HCT116 (cell line): ENCODE measurements around the gene IGFN1. TPM values are rescaled to one million over a fixed set of nuclear protein-coding genes. Genes with fewer than 3 reads are reported as not detected.

Source experiments
- ATAC-seq: fragments of 200-7000 bp; cut with Tn5 transposase; 2 replicates; pipeline ENCODE4 v1.9.1; 2020; ENCODE audit warnings: mild to moderate bottlenecking, moderate library complexity
- BruUV-seq: library from RNA; stranded (reverse); fragments of 400-500 nt; replicated peaks from 2 replicates; lab custom pipeline; 2021; lab: Mats Ljungman, UMichigan
- CTCF ChIA-PET: fragments of 300-600 bp; sonication (Branson Sonifier 250); formaldehyde crosslinking; loops from one replicate; lab custom pipeline; 2021; ENCODE audit warnings: antibody characterized with exemption; lab: Charles Lee
- POLR2A ChIA-PET: fragments of 300-600, 350-600 bp; sonication (Branson Sonifier 250); formaldehyde crosslinking; loops from one replicate; lab custom pipeline; 2021; ENCODE audit warnings: antibody characterized with exemption; lab: Charles Lee
- RAD21 ChIA-PET, 2 experiments: fragments of 300-600 bp; sonication (Branson Sonifier 250); formaldehyde crosslinking; loops; one replicate each; lab custom pipeline; 2023; ENCODE audit warnings: low total read pairs in 2 of 2; ENCODE audit not compliant: uncharacterized antibody in 2 of 2, unreplicated experiment in 2 of 2, low non-redundant PET in 1 of 2; lab: Charles Lee
- DNase-seq: peaks from one replicate; pipeline ENCODE4 v3.0.0-alpha.2; 2010; ENCODE audit warnings: low read depth, low spot score
- H2AFZ ChIP-seq: fragments of 200-600 bp; shearing (Covaris generic), sonication (generic); 2 replicates; pipeline ENCODE4 v1.6.1; 2017; ENCODE audit warnings: low read depth, mixed run types, mixed read lengths, antibody characterized with exemption, low read length; ENCODE audit not compliant: poor library complexity, severe bottlenecking
- H3K27ac ChIP-seq: 2 replicates; pipeline ENCODE4 v1.5.1; 2012; ENCODE audit warnings: low read depth, low read length
- H3K27me3 ChIP-seq: fragments of 200-600 bp; sonication (generic); 2 replicates; pipeline ENCODE4 v1.6.1; 2016; ENCODE audit warnings: mixed run types, low read length, mixed read lengths; ENCODE audit not compliant: insufficient read depth
- H3K36me3 ChIP-seq, 2 experiments: fragments of 200-500 bp in 1 of 2; fragments of 200-600 bp in 1 of 2; sonication (Bioruptor generic) in 1 of 2; sonication (generic) in 1 of 2; 2 replicates each; pipeline versions ENCODE4 v1.5.1 to v1.6.1; 2014 to 2016; ENCODE audit warnings: low read length in 2 of 2, inconsistent platforms in 1 of 2, mixed read lengths in 1 of 2, mixed run types in 1 of 2; ENCODE audit not compliant: insufficient read depth in 2 of 2, control insufficient read depth in 1 of 2
- H3K4me1 ChIP-seq, 2 experiments: fragments of 200-600 bp in 1 of 2; sonication (generic) in 1 of 2; 2 replicates each; pipeline versions ENCODE4 v1.5.1 to v1.6.1; 2012 to 2017; ENCODE audit warnings: low read length in 2 of 2, inconsistent platforms in 1 of 2, mild to moderate bottlenecking in 1 of 2, mixed read lengths in 1 of 2, mixed run types in 1 of 2, moderate library complexity in 1 of 2; ENCODE audit not compliant: insufficient read depth in 2 of 2, control insufficient read depth in 1 of 2
- H3K4me2 ChIP-seq: fragments of 200-600 bp; sonication (generic); 2 replicates; pipeline ENCODE4 v1.6.1; 2017; ENCODE audit warnings: mixed run types, low read length, mixed read lengths
- H3K4me3 ChIP-seq, 2 experiments: fragments of 200-600 bp in 1 of 2; sonication (generic) in 1 of 2; replicated peaks in 1 of 2; 2 replicates each; pipeline ENCODE4 v1.5.1; 2011 to 2016; ENCODE audit warnings: low read length in 2 of 2, control low read depth in 1 of 2, low read depth in 1 of 2, mild to moderate bottlenecking in 1 of 2, mixed read lengths in 1 of 2, mixed run types in 1 of 2
- H3K79me2 ChIP-seq: fragments of 200-600 bp; sonication (generic); 2 replicates; pipeline ENCODE4 v1.6.1; 2017; ENCODE audit warnings: mild to moderate bottlenecking, mixed run types, low read length, moderate library complexity, mixed read lengths; ENCODE audit not compliant: insufficient read depth
- H3K9ac ChIP-seq: fragments of 200-600 bp; sonication (generic); 2 replicates; pipeline ENCODE4 v1.6.1; 2016; ENCODE audit warnings: low read length, mixed read lengths
- H3K9me2 ChIP-seq: fragments of 200-600 bp; sonication (generic), shearing (Covaris generic); 2 replicates; pipeline ENCODE4 v1.6.1; 2017; ENCODE audit warnings: mixed run types, mild to moderate bottlenecking, moderate library complexity; ENCODE audit not compliant: insufficient read depth
- H3K9me3 ChIP-seq, 2 experiments: fragments of 200-500 bp in 1 of 2; fragments of 200-600 bp in 1 of 2; sonication (Bioruptor generic) in 1 of 2; sonication (generic) in 1 of 2; 2 replicates each; pipeline ENCODE4 v1.6.1; 2014 to 2017; ENCODE audit warnings: low read length in 2 of 2, mixed read lengths in 2 of 2, inconsistent platforms in 1 of 2, low read depth in 1 of 2, mild to moderate bottlenecking in 1 of 2, mixed run types in 1 of 2, moderate library complexity in 1 of 2; ENCODE audit not compliant: control insufficient read depth in 1 of 2, insufficient read depth in 1 of 2
- H4K20me1 ChIP-seq: fragments of 200-600 bp; sonication (generic), shearing (Covaris generic); 2 replicates; pipeline ENCODE4 v1.6.1; 2017; ENCODE audit warnings: mixed run types, mild to moderate bottlenecking, moderate library complexity; ENCODE audit not compliant: insufficient read depth
- EGR1 ChIP-seq: IDR thresholded peaks from 2 replicates; pipeline ENCODE4 v1.6.1; 2012; ENCODE audit warnings: low read depth
- EZH2 ChIP-seq: fragments of 200-600 bp; sonication (generic); IDR thresholded peaks from 2 replicates; pipeline ENCODE4 v1.6.1; 2017; ENCODE audit warnings: antibody characterized with exemption, mixed run types
- FOSL1 ChIP-seq: IDR thresholded peaks from 2 replicates; pipeline ENCODE4 v1.6.1; 2012; ENCODE audit warnings: low read depth
- JUND ChIP-seq: IDR thresholded peaks from 2 replicates; pipeline ENCODE4 v1.6.1; 2012
- POLR2AphosphoS5 ChIP-seq: IDR thresholded peaks from 2 replicates; pipeline ENCODE4 v1.6.1; 2011; ENCODE audit warnings: mild to moderate bottlenecking, low read depth, low read length, moderate library complexity
- RAD21 ChIP-seq: IDR thresholded peaks from 2 replicates; pipeline ENCODE4 v1.6.1; 2012; ENCODE audit warnings: low read depth, mild to moderate bottlenecking
- YY1 ChIP-seq: IDR thresholded peaks from 2 replicates; pipeline ENCODE4 v1.6.1; 2011; ENCODE audit warnings: low read length, low read depth, moderate library complexity, mild to moderate bottlenecking; ENCODE audit not compliant: insufficient replicate concordance; ENCODE audit errors: extremely low read depth
- ZFX ChIP-seq: fragments of 450-650 bp; IDR thresholded peaks from 2 replicates; pipeline ENCODE4 v1.6.1; 2017
- intact Hi-C: fragments of 100-400 bp; cut with micrococcal nuclease; formaldehyde crosslinking; loops from 2 replicates; pipeline ENCODE4 v1.10.0; 2022
- total RNA-seq: library from RNA; stranded (reverse); gene quantifications from one replicate; pipeline ENCODE4 v1.2.1, GENCODE V29; 2021; ENCODE audit not compliant: unreplicated experiment
- TF ChIP-seq, protein P1 (sequence below), 3 experiments: fragments of 200-600 bp in 1 of 3; sonication (generic) in 1 of 3; IDR thresholded peaks in 2 of 3; conservative IDR thresholded peaks in 1 of 3; 2 replicates each; pipeline ENCODE4 v1.5.1; 2012 to 2017; ENCODE audit warnings: low read depth in 2 of 3, low read length in 2 of 3, antibody characterized with exemption in 1 of 3, borderline replicate concordance in 1 of 3, control low read depth in 1 of 3, mild to moderate bottlenecking in 1 of 3, mixed read lengths in 1 of 3, mixed run types in 1 of 3, moderate library complexity in 1 of 3; ENCODE audit not compliant: insufficient read depth in 1 of 3

IGFN1 gene
- total RNA-seq, 1 experiment from 2014 or later: not detected

DNA sequence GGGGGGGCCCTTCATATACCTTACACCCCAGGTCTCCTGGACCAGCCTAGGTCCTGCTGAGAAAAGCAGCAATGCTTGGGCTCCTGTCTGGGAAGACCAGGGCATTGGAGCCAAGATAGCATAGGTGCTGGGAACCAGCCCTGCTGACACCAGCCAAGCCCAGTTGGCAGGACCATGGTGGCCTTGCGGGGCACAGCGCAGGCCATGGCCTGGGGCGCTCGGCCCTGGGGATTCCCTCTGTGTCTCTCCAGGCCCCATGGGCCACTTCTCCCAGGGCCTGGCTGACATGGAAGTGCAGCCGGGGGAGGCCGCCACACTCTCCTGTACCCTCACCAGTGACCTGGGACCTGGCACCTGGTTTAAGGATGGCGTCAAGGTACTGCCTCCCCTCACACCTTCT, 23.3 kb downstream of the IGFN1 start:
- no peaks in the 10 kb centered on the region for H4K20me1 ChIP-seq
- no peaks in the 10 kb centered on the region for H3K36me3 ChIP-seq
- no peak overlapping the region for H2AFZ ChIP-seq
- H3K9ac ChIP-seq: no peak overlapping the region
- no peaks in the 10 kb centered on the region for H3K79me2 ChIP-seq
- BruUV-seq: no TSS peak
- H3K4me2 ChIP-seq: no peak overlapping the region
- POLR2A ChIA-PET: no interaction called here
- intact Hi-C loops: no loop called here
- no peak for TF ChIP-seq POLR2AphosphoS5
- no peak for TF ChIP-seq EGR1
- no peak for TF ChIP-seq EZH2
- TF ChIP-seq JUND: no peak
- no peak for TF ChIP-seq FOSL1
- TF ChIP-seq, all 23 proteins: peak for 0
- Histone ChIP-seq H3K4me1 (no peaks in the 10 kb centered on the region), H3K9me2 (no peaks in the 10 kb centered on the region), H3K4me3 (no peak overlapping the region), H3K27ac (no peak overlapping the region), H3K27me3 (peaks cover 15% of the 10 kb centered on the region; the same call in 1 of the 2 replicates), H3K9me3 (no peaks in the 10 kb centered on the region)
- ChIA-PET RAD21 (no interaction called here), CTCF (no interaction called here)
- DNase-seq (no peak), ATAC-seq (no peak)

- no TSS peak for BruUV-seq
- peak; percentile 55 for TF ChIP-seq RAD21
- TF ChIP-seq, protein P1, sequence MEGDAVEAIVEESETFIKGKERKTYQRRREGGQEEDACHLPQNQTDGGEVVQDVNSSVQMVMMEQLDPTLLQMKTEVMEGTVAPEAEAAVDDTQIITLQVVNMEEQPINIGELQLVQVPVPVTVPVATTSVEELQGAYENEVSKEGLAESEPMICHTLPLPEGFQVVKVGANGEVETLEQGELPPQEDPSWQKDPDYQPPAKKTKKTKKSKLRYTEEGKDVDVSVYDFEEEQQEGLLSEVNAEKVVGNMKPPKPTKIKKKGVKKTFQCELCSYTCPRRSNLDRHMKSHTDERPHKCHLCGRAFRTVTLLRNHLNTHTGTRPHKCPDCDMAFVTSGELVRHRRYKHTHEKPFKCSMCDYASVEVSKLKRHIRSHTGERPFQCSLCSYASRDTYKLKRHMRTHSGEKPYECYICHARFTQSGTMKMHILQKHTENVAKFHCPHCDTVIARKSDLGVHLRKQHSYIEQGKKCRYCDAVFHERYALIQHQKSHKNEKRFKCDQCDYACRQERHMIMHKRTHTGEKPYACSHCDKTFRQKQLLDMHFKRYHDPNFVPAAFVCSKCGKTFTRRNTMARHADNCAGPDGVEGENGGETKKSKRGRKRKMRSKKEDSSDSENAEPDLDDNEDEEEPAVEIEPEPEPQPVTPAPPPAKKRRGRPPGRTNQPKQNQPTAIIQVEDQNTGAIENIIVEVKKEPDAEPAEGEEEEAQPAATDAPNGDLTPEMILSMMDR (IDR thresholded peaks at IDR 0.05 in 2 of 3, conservative IDR thresholded peaks at IDR 0.05 in 1 of 3; ENCODE audit: borderline replicate concordance in 1 of 3, insufficient read depth in 1 of 3, low read depth in 2 of 3, low read length in 2 of 3): peak; percentile 52 to 65 (median 61); a peak in 5 of 6 replicates
- no peak for TF ChIP-seq EZH2
- TF ChIP-seq YY1: peak; percentile 56
- TF ChIP-seq ZFX: no peak
- TF ChIP-seq POLR2AphosphoS5: no peak
- TF ChIP-seq, all 23 proteins: peak for 3
- intact Hi-C loops: no loop called here
- POLR2A ChIA-PET: no interaction called here
- Histone ChIP-seq H3K27ac (no peak overlapping the region), H2AFZ (no peak overlapping the region), H3K9me2 (no peaks in the 10 kb centered on the region), H3K27me3 (peaks cover 10% of the 10 kb centered on the region; the same call in 1 of the 2 replicates), H3K9me3 (no peaks in the 10 kb centered on the region), H3K9ac (no peak overlapping the region), H3K79me2 (no peaks in the 10 kb centered on the region), H3K4me1 (no peaks in the 10 kb centered on the region), H3K36me3 (no peaks in the 10 kb centered on the region), H4K20me1 (no peaks in the 10 kb centered on the region), H3K4me2 (no peak overlapping the region), H3K4me3 (no peak overlapping the region)
- CTCF ChIA-PET: interaction anchor here (0.7 to 1.4 kb wide), 2 partner anchors 9 to 88 kb away, joined by 3 read pairs; partner anchors contain the start of gene ASCL5
- no peak for DNase-seq
- RAD21 ChIA-PET: no interaction called here
- peak; percentile 88 for ATAC-seq
Measured at GRCh38 chr1:201214461-201214860, 23.8 kb downstream of the IGFN1 start.
